DND-41 (cell line): ENCODE results near the gene KCND3.

Experiments
- ATAC-seq: fragments of 200-7000 bp; cut with Tn5 transposase; 3 replicates; pipeline ENCODE4 v1.9.1; 2021; ENCODE audit warnings: low read depth; ENCODE audit not compliant: insufficient read depth
- DNase-seq: peaks from one replicate; pipeline ENCODE4 v3.0.0-alpha.2; 2020
- H2AFZ ChIP-seq: 2 replicates; pipeline ENCODE4 v1.6.0; 2012; ENCODE audit warnings: low read depth, low read length
- H3K27ac ChIP-seq: 2 replicates; pipeline ENCODE4 v1.5.1; 2012; ENCODE audit warnings: low read length, inconsistent platforms
- H3K27me3 ChIP-seq: fragments of 200-600 bp; sonication (generic); 2 replicates; pipeline ENCODE4 v1.6.0; 2012; ENCODE audit warnings: low read length, mild to moderate bottlenecking, inconsistent platforms; ENCODE audit not compliant: insufficient read depth, poor library complexity
- H3K36me3 ChIP-seq: 2 replicates; pipeline ENCODE4 v1.5.1; 2012; ENCODE audit warnings: low read length, inconsistent platforms; ENCODE audit not compliant: insufficient read depth
- H3K4me1 ChIP-seq: 2 replicates; pipeline ENCODE4 v1.5.1; 2012; ENCODE audit warnings: mild to moderate bottlenecking, low read length; ENCODE audit not compliant: insufficient read depth
- H3K4me2 ChIP-seq: 2 replicates; pipeline ENCODE4 v1.6.0; 2012; ENCODE audit warnings: mild to moderate bottlenecking, moderate library complexity, low read length, inconsistent platforms; ENCODE audit not compliant: insufficient read depth
- H3K4me3 ChIP-seq, 2 experiments: fragments of 200-600 bp in 1 of 2; shearing (Covaris generic) in 1 of 2; 2 replicates each; pipeline ENCODE4 v1.5.1; 2012 to 2016; ENCODE audit warnings: inconsistent platforms in 2 of 2, low read length in 2 of 2, mild to moderate bottlenecking in 2 of 2, low read depth in 1 of 2, moderate library complexity in 1 of 2
- H3K79me2 ChIP-seq: 2 replicates; pipeline ENCODE4 v1.6.0; 2012; ENCODE audit warnings: low read length, inconsistent platforms; ENCODE audit not compliant: insufficient read depth
- H3K9ac ChIP-seq: 2 replicates; pipeline ENCODE4 v1.6.0; 2012; ENCODE audit warnings: low read depth, mild to moderate bottlenecking, inconsistent platforms, low read length, moderate library complexity
- H3K9me3 ChIP-seq: 2 replicates; pipeline ENCODE4 v1.5.1; 2012; ENCODE audit warnings: low read length, moderate library complexity, mild to moderate bottlenecking, inconsistent platforms; ENCODE audit not compliant: insufficient read depth, severe bottlenecking
- H4K20me1 ChIP-seq: 2 replicates; pipeline ENCODE4 v1.6.0; 2012; ENCODE audit warnings: low read length; ENCODE audit not compliant: insufficient read depth
- EZH2 ChIP-seq: IDR thresholded peaks from 3 replicates; pipeline ENCODE4 v1.6.1; 2012; ENCODE audit warnings: borderline replicate concordance, low read depth, mild to moderate bottlenecking, moderate library complexity, low read length, inconsistent platforms; ENCODE audit not compliant: severe bottlenecking
- TF ChIP-seq, protein P1 (sequence below): IDR thresholded peaks from 2 replicates; pipeline ENCODE4 v1.5.1; 2012; ENCODE audit warnings: borderline replicate concordance, low read length, moderate library complexity, mild to moderate bottlenecking; ENCODE audit not compliant: poor library complexity, severe bottlenecking; ENCODE audit errors: extremely low read depth

Gene KCND3

DNA sequence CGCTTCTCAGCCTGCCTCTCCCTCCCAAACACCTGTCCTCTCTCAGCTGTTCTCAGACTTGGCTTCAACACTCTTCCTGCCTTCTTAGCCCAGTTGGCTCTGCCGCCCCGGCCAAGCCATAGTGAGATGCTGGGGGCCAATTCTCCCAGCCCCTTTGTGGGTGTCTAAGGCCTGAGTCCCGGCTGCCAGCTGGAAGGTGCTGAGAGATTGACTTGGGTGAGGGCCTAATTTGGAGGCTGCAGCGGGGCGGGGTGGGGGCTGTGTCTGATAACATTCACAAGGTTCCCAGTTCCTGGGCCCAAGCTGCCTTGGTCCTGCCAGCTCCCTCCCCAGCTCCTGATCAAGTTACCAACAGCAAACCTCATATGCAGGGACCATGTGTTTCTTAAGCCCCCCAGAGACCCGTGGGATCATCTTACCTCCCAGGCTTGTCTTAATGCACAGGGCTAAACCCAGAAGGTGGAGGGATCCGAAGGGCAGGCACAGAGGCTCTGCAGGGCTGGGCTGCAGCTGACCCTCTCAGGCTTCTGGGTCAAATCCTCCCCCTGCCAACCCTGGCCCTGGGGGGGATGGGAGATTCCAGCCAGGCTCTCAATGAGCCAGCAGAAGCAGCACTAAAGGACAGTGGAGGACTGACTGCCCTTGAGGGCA lies 260.1 kb downstream of the KCND3 start:
- H3K27ac ChIP-seq: no peak overlapping the region
- H4K20me1 ChIP-seq: 0 out of 2 replicates have a peak, but pooled peaks cover 6% of the 10 kb centered on the region

DNA sequence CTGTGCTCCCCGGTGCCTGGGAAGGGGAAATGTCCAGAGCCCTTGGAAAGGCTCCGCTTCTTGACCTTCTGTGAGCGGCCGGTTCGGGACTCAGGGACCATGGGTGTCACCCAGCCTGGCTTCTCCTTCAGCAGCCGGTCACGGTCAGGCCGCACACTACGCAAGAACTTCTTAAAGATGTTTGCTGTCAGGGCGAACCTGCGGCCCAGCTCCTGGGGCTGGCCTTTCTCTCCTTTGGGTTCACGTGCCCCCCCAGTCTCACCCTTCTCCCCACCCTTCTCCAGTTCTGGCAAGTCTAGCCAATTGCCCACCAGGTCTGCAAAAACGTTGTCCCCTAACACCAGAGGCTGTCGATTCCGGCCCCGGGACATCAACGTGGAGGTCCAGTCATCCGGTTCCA lies 262.4 kb downstream of the KCND3 start:
- no peaks in the 10 kb centered on the region for H4K20me1 ChIP-seq
- H3K36me3 ChIP-seq: no peaks in the 10 kb centered on the region
- H3K4me2 ChIP-seq: no peak overlapping the region
- no peak for ATAC-seq
- H3K27me3 ChIP-seq: no peaks in the 10 kb centered on the region
- no peak overlapping the region for H3K4me3 ChIP-seq
- H3K9ac ChIP-seq: no peak overlapping the region
- H3K4me1 ChIP-seq: no peaks in the 10 kb centered on the region
- H3K9me3 ChIP-seq: no peaks in the 10 kb centered on the region
- no peak overlapping the region for H3K27ac ChIP-seq
- no peak overlapping the region for H2AFZ ChIP-seq
- TF ChIP-seq EZH2: no peak
- TF ChIP-seq, protein P1, sequence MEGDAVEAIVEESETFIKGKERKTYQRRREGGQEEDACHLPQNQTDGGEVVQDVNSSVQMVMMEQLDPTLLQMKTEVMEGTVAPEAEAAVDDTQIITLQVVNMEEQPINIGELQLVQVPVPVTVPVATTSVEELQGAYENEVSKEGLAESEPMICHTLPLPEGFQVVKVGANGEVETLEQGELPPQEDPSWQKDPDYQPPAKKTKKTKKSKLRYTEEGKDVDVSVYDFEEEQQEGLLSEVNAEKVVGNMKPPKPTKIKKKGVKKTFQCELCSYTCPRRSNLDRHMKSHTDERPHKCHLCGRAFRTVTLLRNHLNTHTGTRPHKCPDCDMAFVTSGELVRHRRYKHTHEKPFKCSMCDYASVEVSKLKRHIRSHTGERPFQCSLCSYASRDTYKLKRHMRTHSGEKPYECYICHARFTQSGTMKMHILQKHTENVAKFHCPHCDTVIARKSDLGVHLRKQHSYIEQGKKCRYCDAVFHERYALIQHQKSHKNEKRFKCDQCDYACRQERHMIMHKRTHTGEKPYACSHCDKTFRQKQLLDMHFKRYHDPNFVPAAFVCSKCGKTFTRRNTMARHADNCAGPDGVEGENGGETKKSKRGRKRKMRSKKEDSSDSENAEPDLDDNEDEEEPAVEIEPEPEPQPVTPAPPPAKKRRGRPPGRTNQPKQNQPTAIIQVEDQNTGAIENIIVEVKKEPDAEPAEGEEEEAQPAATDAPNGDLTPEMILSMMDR: no peak
- DNase-seq: no peak
- no peaks in the 10 kb centered on the region for H3K79me2 ChIP-seq

More for the DNA sequence above, 260.1 kb downstream of the KCND3 start:
- Histone ChIP-seq H3K36me3 (no peaks in the 10 kb centered on the region), H3K9ac (no peak overlapping the region), H3K4me1 (no peaks in the 10 kb centered on the region), H3K4me2 (no peak overlapping the region), H3K79me2 (no peaks in the 10 kb centered on the region), H3K9me3 (no peaks in the 10 kb centered on the region), H3K27me3 (no peaks in the 10 kb centered on the region), H3K4me3 (no peak overlapping the region), H2AFZ (no peak overlapping the region)
- no peak for DNase-seq
- TF ChIP-seq, protein P1: no peak
- no peak for TF ChIP-seq EZH2
- ATAC-seq: no peak

DNA sequence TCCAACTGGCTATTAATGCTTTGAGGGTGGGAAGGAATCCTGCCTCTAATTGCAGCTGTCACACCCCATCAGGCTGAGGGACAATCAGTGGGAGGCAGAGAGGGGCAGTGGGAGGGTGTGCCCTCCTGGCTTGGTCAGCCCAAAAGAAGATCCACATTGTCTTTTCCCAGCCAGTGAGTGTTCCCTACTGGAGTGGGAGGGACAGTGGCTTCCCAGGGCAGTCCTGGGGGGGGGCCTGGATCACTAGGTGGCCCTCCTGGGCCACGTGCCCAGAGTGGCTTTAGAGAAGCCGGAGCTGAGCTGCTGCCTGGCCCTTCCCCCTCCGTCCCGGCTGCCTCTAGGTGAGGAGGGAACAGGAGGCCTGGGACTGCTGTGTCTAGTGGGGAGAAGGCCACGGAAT lies 264.3 kb downstream of the KCND3 start:
- DNase-seq (no peak), ATAC-seq (no peak)
- TF ChIP-seq, protein P1: no peak
- no peak for TF ChIP-seq EZH2

DNA sequence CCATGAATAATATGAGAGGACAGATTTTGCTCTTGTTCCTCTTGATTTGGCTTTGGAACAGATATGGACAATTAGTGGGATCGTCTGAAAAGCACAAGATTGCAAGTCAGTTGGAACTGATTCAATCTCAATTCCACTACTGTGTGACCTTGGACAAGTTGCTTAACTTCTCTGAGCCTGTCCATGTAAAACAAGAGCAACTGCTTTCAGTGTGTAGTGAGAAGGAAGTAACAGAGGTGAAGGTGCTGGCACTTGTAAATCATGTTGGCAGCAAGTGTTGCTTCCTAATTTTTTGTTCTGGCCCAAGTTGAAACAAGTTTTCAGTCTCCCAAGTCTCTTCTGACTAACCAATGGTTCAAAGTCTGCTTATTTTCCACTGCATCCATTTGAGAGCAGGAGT lies 265.6 kb downstream of the KCND3 start:
- Histone ChIP-seq H4K20me1 (no peaks in the 10 kb centered on the region), H3K4me3 (no peak overlapping the region), H3K27me3 (no peaks in the 10 kb centered on the region), H3K4me1 (no peaks in the 10 kb centered on the region), H3K9ac (no peak overlapping the region), H3K4me2 (no peak overlapping the region), H2AFZ (no peak overlapping the region), H3K79me2 (no peaks in the 10 kb centered on the region), H3K27ac (no peak overlapping the region), H3K9me3 (no peaks in the 10 kb centered on the region), H3K36me3 (no peaks in the 10 kb centered on the region)
- ATAC-seq (no peak), DNase-seq (no peak)
- no peak for TF ChIP-seq EZH2
- TF ChIP-seq, protein P1: no peak

More for the DNA sequence above, 264.3 kb downstream of the KCND3 start:
- no peaks in the 10 kb centered on the region for H3K36me3 ChIP-seq
- no peak overlapping the region for H3K4me3 ChIP-seq
- H3K4me2 ChIP-seq: no peak overlapping the region
- no peak overlapping the region for H3K9ac ChIP-seq
- H3K4me1 ChIP-seq: no peaks in the 10 kb centered on the region
- H3K27ac ChIP-seq: no peak overlapping the region
- H3K79me2 ChIP-seq: no peaks in the 10 kb centered on the region
- no peaks in the 10 kb centered on the region for H3K27me3 ChIP-seq
- no peaks in the 10 kb centered on the region for H4K20me1 ChIP-seq
- no peak overlapping the region for H2AFZ ChIP-seq
- no peaks in the 10 kb centered on the region for H3K9me3 ChIP-seq
